Erythroblast (primary cell): ENCODE results near the gene LMCD1.

Source experiments
- GATA1 ChIP-seq: IDR thresholded peaks from 2 replicates; pipeline ENCODE4 v1.6.1; 2011; ENCODE audit warnings: low read depth, mild to moderate bottlenecking, control low read depth, low read length, moderate library complexity
- POLR2A ChIP-seq: IDR thresholded peaks from 2 replicates; pipeline ENCODE4 v1.6.1; 2011; ENCODE audit warnings: mild to moderate bottlenecking, low read length

- no peak for TF ChIP-seq POLR2A
- no peak for TF ChIP-seq GATA1
Observed at GRCh38 chr3:8603115-8603710, 101.6 kb downstream of the LMCD1 start.
